ENCODE measurements around the gene IPO11. TPM values are rescaled to one million over a fixed set of nuclear protein-coding genes. Genes with fewer than 3 reads are reported as not detected.

Gene IPO11
- total and polyA plus RNA-seq, 2 of the 13 experiments (the other 11 are each of a cell fraction or from before 2014, with no cell fraction given) = 13.9 to 24.4 TPM

- in situ Hi-C loops (cut with HindIII; ENCODE audit: extremely low pct_ligation_motif_present, low pct_unique_long_range_greater_than_20kb) = no loop called here
- ATAC-seq = no peak
- no peak overlapping the region for H3K27ac ChIP-seq (ENCODE audit: extremely low read length, insufficient read depth, low read length)
- H3K4me2 ChIP-seq (ENCODE audit: low read depth, low read length) = no peak overlapping the region
- H3K4me3 ChIP-seq (replicated peaks in 1 of 3; ENCODE audit: insufficient read depth in 1 of 3, low read depth in 2 of 3, low read length in 3 of 3) = no peak overlapping the region
- no peak overlapping the region for H3K9ac ChIP-seq (ENCODE audit: insufficient read depth, low read depth, low read length)
- H2AFZ ChIP-seq (ENCODE audit: low read length) = no peak overlapping the region
- peak; percentile 54 for TF ChIP-seq ATF7 (IDR thresholded peaks at IDR 0.05)
- no peak for TF ChIP-seq ATF7 (CRISPR knock-in tag; IDR thresholded peaks at IDR 0.05)
- no peak for TF ChIP-seq MAF1 (CRISPR knock-in tag; IDR thresholded peaks at IDR 0.05; ENCODE audit: borderline replicate concordance)
- TF ChIP-seq CEBPB (IDR thresholded peaks at IDR 0.05; ENCODE audit: borderline replicate concordance, low read depth, low read length) = peak; percentile 68; the same call in 1 of the 2 replicates
- no peak for DNase-seq (ENCODE audit: low spot score)
- no peaks in the 10 kb centered on the region for H3K27me3 ChIP-seq (ENCODE audit: control insufficient read depth in 1 of 2, insufficient read depth in 2 of 2, low read length in 2 of 2)
- ChIA-PET CTCF (ENCODE audit: low intra/inter-chr PET ratio, low total read pairs) (no interaction called here), POLR2A (no interaction called here)
- no peaks in the 10 kb centered on the region for H3K9me3 ChIP-seq (ENCODE audit: low read length)
- H3K36me3 ChIP-seq (replicated peaks in 1 of 2; ENCODE audit: control insufficient read depth in 1 of 2, insufficient read depth in 2 of 2, low read length in 2 of 2) = peaks cover 4 to 25% of the 10 kb centered on the region in 2 experiments; a peak in 3 of 5 replicates
- no peaks in the 10 kb centered on the region for H3K4me1 ChIP-seq (ENCODE audit: insufficient read depth, low read length)
- no peaks in the 10 kb centered on the region for H4K20me1 ChIP-seq (ENCODE audit: insufficient read depth, low read length)
- intact Hi-C loops (cut with micrococcal nuclease; ENCODE audit: unreplicated experiment) = no loop called here
- H3K79me2 ChIP-seq (ENCODE audit: insufficient read depth, low read length) = no peaks in the 10 kb centered on the region
- no TSS peak for BruUV-seq (replicated peaks)
- FAIRE-seq = no peak
These were observed 143.4 kb downstream of the IPO11 start for GRCh38 chr5:62555930-62556329.

DNA sequence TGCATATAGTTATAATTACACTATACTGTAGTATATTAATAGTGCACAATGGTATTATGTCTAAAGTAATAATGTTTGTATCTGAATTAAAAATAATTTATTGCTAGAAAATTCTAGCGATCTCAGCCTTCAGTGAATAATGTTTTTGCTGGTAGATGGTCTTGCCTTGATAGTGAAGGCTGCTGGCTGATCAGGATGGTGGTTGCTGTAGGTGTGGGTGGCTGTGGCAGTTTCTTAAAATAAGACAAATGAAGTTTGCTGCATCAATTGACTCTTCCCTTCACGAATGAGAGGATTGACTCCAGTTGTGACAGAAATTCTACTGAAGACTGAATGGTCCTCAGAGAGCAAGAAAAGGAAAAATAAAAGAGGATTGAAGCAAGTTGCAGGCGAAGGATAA, 146.4 kb downstream of the IPO11 start:
- Histone ChIP-seq H3K36me3 (replicated peaks in 1 of 2; ENCODE audit: control insufficient read depth in 1 of 2, insufficient read depth in 2 of 2, low read length in 2 of 2) (peaks cover 4 to 21% of the 10 kb centered on the region in 2 experiments; a peak in 4 of 5 replicates), H3K9ac (ENCODE audit: insufficient read depth, low read depth, low read length) (no peak overlapping the region), H3K27ac (ENCODE audit: extremely low read length, insufficient read depth, low read length) (no peak overlapping the region), H2AFZ (ENCODE audit: low read length) (no peak overlapping the region), H3K79me2 (ENCODE audit: insufficient read depth, low read length) (no peaks in the 10 kb centered on the region), H3K4me1 (ENCODE audit: insufficient read depth, low read length) (no peaks in the 10 kb centered on the region), H4K20me1 (ENCODE audit: insufficient read depth, low read length) (no peaks in the 10 kb centered on the region), H3K27me3 (ENCODE audit: control insufficient read depth in 1 of 2, insufficient read depth in 2 of 2, low read length in 2 of 2) (no peaks in the 10 kb centered on the region), H3K4me3 (replicated peaks in 1 of 3; ENCODE audit: insufficient read depth in 1 of 3, low read depth in 2 of 3, low read length in 3 of 3) (no peak overlapping the region), H3K9me3 (ENCODE audit: low read length) (no peaks in the 10 kb centered on the region), H3K4me2 (ENCODE audit: low read depth, low read length) (no peak overlapping the region)
- POLR2A ChIA-PET = no interaction called here
- DNase-seq (ENCODE audit: low spot score) (no peak), ATAC-seq (no peak), FAIRE-seq (no peak)
- no peak for TF ChIP-seq BATF2 (CRISPR knock-in tag; IDR thresholded peaks at IDR 0.05)
- TF ChIP-seq ZNF776 (CRISPR knock-in tag; IDR thresholded peaks at IDR 0.05) = no peak
- no peak for TF ChIP-seq ATF3 (CRISPR knock-in tag; IDR thresholded peaks at IDR 0.05)
- TF ChIP-seq PHF5A (CRISPR knock-in tag; IDR thresholded peaks at IDR 0.05; ENCODE audit: low read depth, unreplicated experiment) = no peak
- TF ChIP-seq SMC3 (IDR thresholded peaks at IDR 0.05; ENCODE audit: low read length) = no peak
- TF ChIP-seq, protein P1, sequence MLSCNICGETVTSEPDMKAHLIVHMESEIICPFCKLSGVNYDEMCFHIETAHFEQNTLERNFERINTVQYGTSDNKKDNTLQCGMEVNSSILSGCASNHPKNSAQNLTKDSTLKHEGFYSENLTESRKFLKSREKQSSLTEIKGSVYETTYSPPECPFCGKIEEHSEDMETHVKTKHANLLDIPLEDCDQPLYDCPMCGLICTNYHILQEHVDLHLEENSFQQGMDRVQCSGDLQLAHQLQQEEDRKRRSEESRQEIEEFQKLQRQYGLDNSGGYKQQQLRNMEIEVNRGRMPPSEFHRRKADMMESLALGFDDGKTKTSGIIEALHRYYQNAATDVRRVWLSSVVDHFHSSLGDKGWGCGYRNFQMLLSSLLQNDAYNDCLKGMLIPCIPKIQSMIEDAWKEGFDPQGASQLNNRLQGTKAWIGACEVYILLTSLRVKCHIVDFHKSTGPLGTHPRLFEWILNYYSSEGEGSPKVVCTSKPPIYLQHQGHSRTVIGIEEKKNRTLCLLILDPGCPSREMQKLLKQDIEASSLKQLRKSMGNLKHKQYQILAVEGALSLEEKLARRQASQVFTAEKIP (CRISPR knock-in tag; IDR thresholded peaks at IDR 0.05; ENCODE audit: borderline replicate concordance) = no peak
- TF ChIP-seq ZC3H4 (CRISPR knock-in tag; IDR thresholded peaks at IDR 0.05; ENCODE audit: borderline replicate concordance) = no peak
- TF ChIP-seq, protein P2, sequence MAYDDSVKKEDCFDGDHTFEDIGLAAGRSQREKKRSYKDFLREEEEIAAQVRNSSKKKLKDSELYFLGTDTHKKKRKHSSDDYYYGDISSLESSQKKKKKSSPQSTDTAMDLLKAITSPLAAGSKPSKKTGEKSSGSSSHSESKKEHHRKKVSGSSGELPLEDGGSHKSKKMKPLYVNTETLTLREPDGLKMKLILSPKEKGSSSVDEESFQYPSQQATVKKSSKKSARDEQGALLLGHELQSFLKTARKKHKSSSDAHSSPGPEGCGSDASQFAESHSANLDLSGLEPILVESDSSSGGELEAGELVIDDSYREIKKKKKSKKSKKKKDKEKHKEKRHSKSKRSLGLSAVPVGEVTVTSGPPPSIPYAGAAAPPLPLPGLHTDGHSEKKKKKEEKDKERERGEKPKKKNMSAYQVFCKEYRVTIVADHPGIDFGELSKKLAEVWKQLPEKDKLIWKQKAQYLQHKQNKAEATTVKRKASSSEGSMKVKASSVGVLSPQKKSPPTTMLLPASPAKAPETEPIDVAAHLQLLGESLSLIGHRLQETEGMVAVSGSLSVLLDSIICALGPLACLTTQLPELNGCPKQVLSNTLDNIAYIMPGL (CRISPR knock-in tag; IDR thresholded peaks at IDR 0.05; ENCODE audit: borderline replicate concordance in 1 of 2, low read depth in 1 of 2) = no peak
- TF ChIP-seq KLF6 (CRISPR knock-in tag; IDR thresholded peaks at IDR 0.05) = no peak
- TF ChIP-seq SMAD3 (CRISPR knock-in tag; IDR thresholded peaks at IDR 0.05) = no peak
- no peak for TF ChIP-seq ZFY (CRISPR knock-in tag; IDR thresholded peaks at IDR 0.05)
- 96% methylated on average over 3 of the region's 3 CpGs for WGBS (ENCODE audit: low lambda C conversion rate)
- CTCF ChIA-PET (ENCODE audit: low intra/inter-chr PET ratio, low total read pairs) = no interaction called here
- in situ Hi-C loops (cut with HindIII; ENCODE audit: extremely low pct_ligation_motif_present, low pct_unique_long_range_greater_than_20kb) (no loop called here), intact Hi-C loops (cut with micrococcal nuclease; ENCODE audit: unreplicated experiment) (no loop called here)
- BruUV-seq (replicated peaks) = no TSS peak

All from HepG2 (cell line).